Measurements from ENCODE around the gene TEX38. TPM values are rescaled to one million over a fixed set of nuclear protein-coding genes. Genes with fewer than 3 reads are reported as not detected.
A peak's percentile ranks its signal among the peaks of the same experiment; 100 is the strongest.
"Not testable (repeated sequence)": the region's sequence is repeated elsewhere in the genome, so short reads cannot be mapped to it uniquely, and the experiment has no call there.

TEX38 gene
- total RNA-seq, 4 donors from 2014 or later, result not detected

- Histone ChIP-seq H3K4me3 (no peak overlapping the region), H3K4me1 (peaks cover 0 to 3% (median 0%) of the 10 kb centered on the region in 4 donors), H3K9me3 (no peaks in the 10 kb centered on the region), H3K36me3 (peaks cover 0 to 43% (median 0%) of the 10 kb centered on the region in 3 donors), H3K27ac (no peak overlapping the region), H3K27me3 (no peaks in the 10 kb centered on the region)
- no peak for DNase-seq
- TF ChIP-seq POLR2A (IDR thresholded peaks at IDR 0.05), result no peak
- TF ChIP-seq CTCF (IDR thresholded peaks at IDR 0.05), result no peak
Observed at GRCh38 chr1:46650491-46650890, 21.2 kb upstream of the TEX38 start.

DNA sequence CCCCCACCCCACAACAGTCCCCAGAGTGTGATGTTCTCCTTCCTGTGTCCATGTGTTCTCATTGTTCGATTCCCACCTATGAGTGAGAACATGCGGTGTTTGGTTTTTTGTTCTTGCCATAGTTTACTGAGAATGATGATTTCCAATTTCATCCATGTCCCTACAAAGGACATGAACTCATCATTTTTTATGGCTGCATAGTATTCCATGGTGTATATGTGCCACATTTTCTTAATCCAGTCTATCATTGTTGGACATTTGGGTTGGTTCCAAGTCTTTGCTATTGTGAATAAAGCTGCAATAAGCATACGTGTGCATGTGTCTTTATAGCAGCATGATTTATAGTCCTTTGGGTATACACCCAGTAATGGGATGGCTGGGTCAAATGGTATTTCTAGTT lies 20.5 kb upstream of the TEX38 start:
- peaks cover 0 to 50% (median 0%) of the 10 kb centered on the region in 3 donors for H3K36me3 ChIP-seq

DNA sequence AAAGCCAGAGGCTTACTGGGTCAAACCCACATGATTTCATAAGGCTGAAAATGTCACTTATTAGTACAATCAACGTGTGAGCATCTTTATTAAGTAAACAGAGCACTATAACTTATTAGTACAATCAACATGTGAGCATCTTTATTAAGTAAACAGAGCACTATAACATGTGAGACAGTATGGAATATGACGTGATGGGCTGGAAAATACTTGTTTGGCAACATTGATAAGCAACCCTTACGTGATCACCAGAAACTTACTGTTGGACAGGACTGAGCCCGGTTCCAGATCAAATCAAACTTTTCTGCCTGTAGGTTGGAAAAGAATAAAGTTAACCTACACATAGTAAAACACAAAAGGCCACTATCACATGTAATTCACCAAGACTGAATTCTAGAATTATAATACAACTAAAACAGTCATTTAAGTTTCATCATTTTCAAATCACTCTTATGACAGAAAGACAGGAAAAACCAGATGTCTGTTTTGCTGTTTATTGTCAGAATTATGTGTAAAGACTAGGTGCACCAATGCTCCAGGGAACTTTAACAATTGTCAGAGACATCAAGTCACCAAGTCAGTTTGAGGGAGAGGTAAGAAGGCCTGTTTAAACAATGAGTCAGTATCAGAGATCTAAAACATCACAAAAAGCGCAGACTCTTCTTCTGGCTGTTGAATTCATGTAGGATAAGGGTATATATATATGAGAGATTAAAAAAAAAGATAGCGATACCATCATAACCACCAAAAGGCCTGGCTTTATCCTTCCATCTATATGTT lies 19.1 kb upstream of the TEX38 start:
- no peaks in the 10 kb centered on the region for H3K9me3 ChIP-seq
- H3K36me3 ChIP-seq, result peaks cover 0 to 57% (median 0%) of the 10 kb centered on the region in 3 donors
- no peaks in the 10 kb centered on the region for H3K27me3 ChIP-seq
- peak overlapping the region in 1 of 4 donors; percentile 39 for H3K27ac ChIP-seq
- H3K4me3 ChIP-seq, result no peak overlapping the region
- peaks cover 0 to 3% (median 0%) of the 10 kb centered on the region in 4 donors for H3K4me1 ChIP-seq
- no peak for DNase-seq
- TF ChIP-seq POLR2A (IDR thresholded peaks at IDR 0.05) (no peak), CTCF (IDR thresholded peaks at IDR 0.05) (no peak)

More for the DNA sequence above, 20.5 kb upstream of the TEX38 start:
- not testable (repeated sequence) for H3K27me3 ChIP-seq, DNase-seq, H3K4me1 ChIP-seq, H3K9me3 ChIP-seq, H3K27ac ChIP-seq, H3K4me3 ChIP-seq

- Histone ChIP-seq H3K4me3 (peak overlapping the region in 2 of 4 donors; percentile 5 to 10), H3K4me1 (peaks cover 0 to 3% (median 0%) of the 10 kb centered on the region in 4 donors), H3K36me3 (peaks cover 0 to 59% (median 0%) of the 10 kb centered on the region in 3 donors), H3K27ac (peak overlapping the region in 2 of 4 donors; percentile 39 to 53), H3K27me3 (no peaks in the 10 kb centered on the region), H3K9me3 (no peaks in the 10 kb centered on the region)
- TF ChIP-seq CTCF (IDR thresholded peaks at IDR 0.05), result no peak
- no peak for TF ChIP-seq POLR2A (IDR thresholded peaks at IDR 0.05)
- no peak for DNase-seq
Observed at GRCh38 chr1:46653405-46653958, 18.2 kb upstream of the TEX38 start.

GRCh38 chr1:46654012-46654411 lies 17.6 kb upstream of the TEX38 start:
- peak overlapping the region in 1 of 4 donors; percentile 10 for H3K4me3 ChIP-seq
- H3K27ac ChIP-seq, result peak overlapping the region in 2 of 4 donors; percentile 39 to 53
- no peak for DNase-seq
- peaks cover 0 to 3% (median 0%) of the 10 kb centered on the region in 4 donors for H3K4me1 ChIP-seq
- TF ChIP-seq CTCF (IDR thresholded peaks at IDR 0.05) (no peak), POLR2A (IDR thresholded peaks at IDR 0.05) (no peak)
- no peaks in the 10 kb centered on the region for H3K27me3 ChIP-seq
- peaks cover 0 to 62% (median 0%) of the 10 kb centered on the region in 3 donors for H3K36me3 ChIP-seq
- no peaks in the 10 kb centered on the region for H3K9me3 ChIP-seq

DNA sequence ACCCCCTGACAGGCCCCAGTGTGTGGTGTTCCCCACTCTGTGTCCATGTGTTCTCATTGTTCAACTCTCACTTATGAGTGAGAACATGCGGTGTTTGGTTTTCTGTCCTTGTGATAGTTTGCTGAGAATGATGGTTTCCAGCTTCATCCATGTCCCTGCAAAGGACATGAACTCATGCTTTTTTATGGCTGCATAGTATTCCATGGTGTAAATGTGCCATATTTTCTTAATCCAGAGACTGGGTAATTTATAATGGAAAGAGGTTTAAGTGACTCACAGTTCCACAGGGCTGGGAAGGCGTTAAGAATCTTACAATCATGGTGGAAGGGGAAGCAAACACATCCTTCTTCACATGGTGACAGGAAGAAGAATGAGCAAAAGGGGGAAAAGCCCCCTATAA lies 17.0 kb upstream of the TEX38 start:
- DNase-seq, H3K27ac ChIP-seq, H3K4me1 ChIP-seq, H3K27me3 ChIP-seq, H3K4me3 ChIP-seq, H3K9me3 ChIP-seq: not testable (repeated sequence)
- H3K36me3 ChIP-seq, result peaks cover 0 to 65% (median 0%) of the 10 kb centered on the region in 3 donors
